GM21825 (cell line): Measurements from ENCODE around the gene SPATA25.

Experiments used
- ATAC-seq: cut with Tn5 transposase; IDR thresholded peaks from one replicate; pipeline ENCODE4 v1.9.1; 2021; ENCODE audit warnings: mild to moderate bottlenecking, moderate library complexity; ENCODE audit not compliant: unreplicated experiment

The SPATA25 gene

GRCh38 chr20:45841407-45842129, 45.9 kb downstream of the SPATA25 start:
- ATAC-seq, result no peak

- ATAC-seq, result no peak
These were observed 46.7 kb downstream of the SPATA25 start for GRCh38 chr20:45840700-45841198.

- no peak for ATAC-seq
These were observed 50.6 kb downstream of the SPATA25 start for GRCh38 chr20:45836841-45837240.
